T-cell (primary cell): ENCODE measurements around the gene ESM1. TPM values are rescaled to one million over a fixed set of nuclear protein-coding genes. Genes with fewer than 3 reads are reported as not detected.

Source experiments
- ATAC-seq, 4 experiments: fragments of 200-7000 bp in 3 of 4; fragments of 150-1000 bp in 1 of 4; cut with Tn5 transposase; replicated peaks in 1 of 4; 1 replicate in 3 of 4; 2 replicates in 1 of 4; pipeline ENCODE4 v1.10.0; 2021; ENCODE audit warnings: moderate library complexity in 3 of 4, mild to moderate bottlenecking in 2 of 4, moderate number of reproducible peaks in 1 of 4
- CTCF ChIA-PET, 2 donors: fragments of 300-600 bp; sonication (Branson Sonifier 250); formaldehyde crosslinking; loops; one replicate each; lab custom pipeline; 2022; ENCODE audit warnings: antibody characterized with exemption in 2 of 2; lab: Charles Lee
- POLR2A ChIA-PET, 2 donors: fragments of 300-600 bp; sonication (Branson Sonifier 250); formaldehyde crosslinking; loops; one replicate each; lab custom pipeline; 2022; ENCODE audit warnings: antibody characterized with exemption in 2 of 2; lab: Charles Lee
- DNase-seq, 35 experiments: peaks; one replicate each; pipeline versions ENCODE4 v3.0.0 to v3.0.0-alpha.2; 2013 to 2023
- H3K27ac ChIP-seq: one replicate; pipeline ENCODE4 v1.5.1; 2013; ENCODE audit warnings: low read length
- H3K27me3 ChIP-seq, 2 experiments: replicated peaks in 1 of 2; 1 replicate in 1 of 2; 2 replicates in 1 of 2; pipeline versions ENCODE4 v1.6.1 to v1.7.0; 2013; ENCODE audit warnings: low read length in 1 of 2, mixed read lengths in 1 of 2; ENCODE audit not compliant: control insufficient read depth in 2 of 2, insufficient read depth in 2 of 2; ENCODE audit errors: extremely low read depth in 1 of 2
- H3K36me3 ChIP-seq, 2 donors: 1 replicate in 1 of 2; 2 replicates in 1 of 2; pipeline versions ENCODE4 v1.6.1 to v1.7.0; 2013; ENCODE audit warnings: low read length in 1 of 2; ENCODE audit not compliant: control insufficient read depth in 2 of 2, insufficient read depth in 1 of 2; ENCODE audit errors: extremely low read depth in 1 of 2
- H3K4me1 ChIP-seq, 2 experiments: 1 replicate in 1 of 2; 2 replicates in 1 of 2; pipeline versions ENCODE4 v1.6.1 to v1.7.0; 2013; ENCODE audit warnings: low read length in 2 of 2, mixed read lengths in 1 of 2; ENCODE audit not compliant: insufficient read depth in 2 of 2, control insufficient read depth in 1 of 2; ENCODE audit errors: extremely low read depth in 1 of 2
- H3K4me3 ChIP-seq, 2 donors: 1 replicate in 1 of 2; 2 replicates in 1 of 2; pipeline versions ENCODE4 v1.5.1 to v1.7.0; 2013; ENCODE audit warnings: mild to moderate bottlenecking in 2 of 2, low read length in 1 of 2, moderate library complexity in 1 of 2; ENCODE audit not compliant: control insufficient read depth in 1 of 2; ENCODE audit errors: extremely low read depth in 1 of 2
- H3K9me3 ChIP-seq: 2 replicates; pipeline ENCODE4 v1.7.0; 2013
- H3K27ac Mint-ChIP-seq, 2 donors: one replicate each; pipeline ENCODE4 v1.8.0; 2020 to 2021; ENCODE audit warnings: mild to moderate bottlenecking in 2 of 2, mixed read lengths in 2 of 2
- H3K27me3 Mint-ChIP-seq, 2 donors: one replicate each; pipeline ENCODE4 v1.8.0; 2021 to 2022; ENCODE audit warnings: mixed read lengths in 2 of 2
- H3K36me3 Mint-ChIP-seq: one replicate; pipeline ENCODE4 v1.8.0; 2021; ENCODE audit warnings: mixed read lengths
- H3K4me1 Mint-ChIP-seq, 3 donors: one replicate each; pipeline ENCODE4 v1.8.0; 2020 to 2022; ENCODE audit warnings: mixed read lengths in 3 of 3, mild to moderate bottlenecking in 1 of 3
- H3K4me3 Mint-ChIP-seq, 3 donors: one replicate each; pipeline ENCODE4 v1.8.0; 2020 to 2022; ENCODE audit warnings: mild to moderate bottlenecking in 3 of 3, mixed read lengths in 3 of 3, moderate library complexity in 3 of 3
- H3K9me3 Mint-ChIP-seq, 3 donors: one replicate each; pipeline ENCODE4 v1.8.0; 2020 to 2022; ENCODE audit warnings: mixed read lengths in 3 of 3
- WGBS: methylation state at CpG from one replicate; pipeline ENCODE4 v1.1.5; 2013; ENCODE audit warnings: missing lambda C conversion rate; ENCODE audit not compliant: insufficient coverage; 5-methylcytosine and 5-hydroxymethylcytosine counted together
- total RNA-seq, 35 experiments: library from RNA in 6 of 35; stranded (reverse) in 6 of 35; fragments of 120-200 nt in 1 of 35; gene quantifications; one replicate each; pipeline versions ENCODE4 v1.2.1 to v1.2.4 and lab custom pipeline; 2013 to 2026

The ESM1 gene
- total RNA-seq, 5 donors from 2014 or later (not counting 1 experiment from before 2014, with no cell fraction given) = 0.40 to 0.63 (median 0.43) TPM; not detected in 2

GRCh38 chr5:54942064-54942778 lies 43.2 kb downstream of the ESM1 start:
- H3K27ac Mint-ChIP-seq = no peak overlapping the region
- Histone ChIP-seq H3K4me3 (no peak overlapping the region), H3K27ac (no peak overlapping the region), H3K36me3 (no peaks in the 10 kb centered on the region), H3K27me3 (no peaks in the 10 kb centered on the region), H3K9me3 (no peaks in the 10 kb centered on the region), H3K4me1 (peaks cover 0 to 5% of the 10 kb centered on the region in 2 experiments)
- no peak for ATAC-seq
- peaks cover 2 to 3% (median 2%) of the 10 kb centered on the region in 3 donors for H3K4me1 Mint-ChIP-seq
- no CpG with 5 or more reads among the region's 9 CpGs for WGBS
- ChIA-PET CTCF (interaction anchor here (0.6 to 3.2 kb wide), 5 partner anchors 15 to 217 kb away, joined by 3 to 80 read pairs (median 4); partner anchors contain the start of gene GPX8 (in 1 of the 2)), POLR2A (no interaction called here)
- no peaks in the 10 kb centered on the region for H3K36me3 Mint-ChIP-seq
- DNase-seq = no peak
- no peaks in the 10 kb centered on the region for H3K27me3 Mint-ChIP-seq
- no peak overlapping the region for H3K4me3 Mint-ChIP-seq
- no peaks in the 10 kb centered on the region for H3K9me3 Mint-ChIP-seq

- H3K4me3 ChIP-seq = no peak overlapping the region
- ChIA-PET CTCF (interaction anchor here in 1 of 2 donors (0.7 kb wide), 1 partner anchor 250 kb away, joined by 3 read pairs; no protein-coding TSS in a partner anchor), POLR2A (no interaction called here)
- DNase-seq (no peak), ATAC-seq (no peak)
- 100% methylated on average over 3 of the region's 5 CpGs for WGBS
- H3K36me3 ChIP-seq = no peaks in the 10 kb centered on the region
- H3K27ac ChIP-seq = no peak overlapping the region
- Mint-ChIP-seq H3K4me1 (no peaks in the 10 kb centered on the region), H3K36me3 (no peaks in the 10 kb centered on the region), H3K9me3 (no peaks in the 10 kb centered on the region), H3K27ac (no peak overlapping the region), H3K4me3 (no peak overlapping the region), H3K27me3 (peaks cover 10 to 16% of the 10 kb centered on the region in 2 donors)
- peaks cover 0 to 5% of the 10 kb centered on the region in 2 experiments for H3K27me3 ChIP-seq
- H3K9me3 ChIP-seq = no peaks in the 10 kb centered on the region
- H3K4me1 ChIP-seq = no peaks in the 10 kb centered on the region
Observed at GRCh38 chr5:54936201-54936600, 49.2 kb downstream of the ESM1 start.

GRCh38 chr5:54932789-54933188 lies 52.6 kb downstream of the ESM1 start:
- Mint-ChIP-seq H3K9me3 (no peaks in the 10 kb centered on the region), H3K27me3 (peaks cover 10 to 16% of the 10 kb centered on the region in 2 donors), H3K27ac (no peak overlapping the region), H3K4me3 (no peak overlapping the region), H3K4me1 (no peaks in the 10 kb centered on the region), H3K36me3 (no peaks in the 10 kb centered on the region)
- WGBS = 80% methylated on average over 1 of the region's 6 CpGs
- ATAC-seq (no peak), DNase-seq (no peak)
- Histone ChIP-seq H3K4me1 (no peaks in the 10 kb centered on the region), H3K9me3 (no peaks in the 10 kb centered on the region), H3K36me3 (no peaks in the 10 kb centered on the region), H3K27ac (no peak overlapping the region), H3K27me3 (peaks cover 0 to 5% of the 10 kb centered on the region in 2 experiments), H3K4me3 (no peak overlapping the region)
- CTCF ChIA-PET = interaction anchor here in 1 of 2 donors (1.5 kb wide), 1 partner anchor 12 kb away, joined by 7 read pairs; no protein-coding TSS in a partner anchor
- POLR2A ChIA-PET = interaction anchor here in 1 of 2 donors (0.6 kb wide), 1 partner anchor 129 kb away, joined by 4 read pairs; no protein-coding TSS in a partner anchor

GRCh38 chr5:54930736-54931135 lies 54.7 kb downstream of the ESM1 start:
- Histone ChIP-seq H3K9me3 (no peaks in the 10 kb centered on the region), H3K27me3 (peaks cover 0 to 3% of the 10 kb centered on the region in 2 experiments), H3K4me1 (no peaks in the 10 kb centered on the region), H3K36me3 (no peaks in the 10 kb centered on the region), H3K4me3 (no peak overlapping the region), H3K27ac (no peak overlapping the region)
- Mint-ChIP-seq H3K27ac (no peak overlapping the region), H3K36me3 (no peaks in the 10 kb centered on the region), H3K4me1 (no peaks in the 10 kb centered on the region), H3K4me3 (no peak overlapping the region), H3K27me3 (peaks cover 10 to 16% of the 10 kb centered on the region in 2 donors), H3K9me3 (peaks cover 6 to 9% (median 8%) of the 10 kb centered on the region in 3 donors)
- no CpG with 5 or more reads among the region's 2 CpGs for WGBS
- ChIA-PET CTCF (interaction anchor here in 1 of 2 donors (0.8 to 1.8 kb wide), 2 partner anchors 14 to 29 kb away, joined by 3 to 8 read pairs; no protein-coding TSS in a partner anchor), POLR2A (interaction anchor here in 1 of 2 donors (0.5 to 0.6 kb wide), 2 partner anchors 19 to 356 kb away, joined by 3 to 5 read pairs; no protein-coding TSS in a partner anchor)
- DNase-seq (no peak), ATAC-seq (no peak)

Other genes starting within 250 kb of the ESM1 start
- gene GZMK, start 38.7 kb upstream of the ESM1 start, total RNA-seq = 10 to 100 TPM in 4 of 5 donors, 1 to 10 TPM in 1; 5.4 to 38.8 (median 31.0) TPM
- gene GZMA, start 117.1 kb upstream of the ESM1 start, total RNA-seq = 10 to 100 TPM in 4 of 5 donors, 1 to 10 TPM in 1; 9.9 to 86.0 (median 37.2) TPM
- gene GPX8, start 174.6 kb upstream of the ESM1 start, total RNA-seq = under 1 TPM in 1 of 5 donors, not detected in 4; 0.20 TPM
- not detected for gene CDC20B, start 187.6 kb upstream of the ESM1 start, total RNA-seq
- gene MCIDAS, start 241.7 kb upstream of the ESM1 start, total RNA-seq = not detected
- under 1 TPM in 1 of 5 donors, not detected in 4; 0.20 TPM for gene CCNO, start 248.0 kb upstream of the ESM1 start, total RNA-seq